H1 (cell line): ENCODE measurements around the gene PRDX5. TPM values are rescaled to one million over a fixed set of nuclear protein-coding genes. Genes with fewer than 3 reads are reported as not detected.
A peak's percentile ranks its signal among the peaks of the same experiment; 100 is the strongest.

Source experiments
- CTCF ChIA-PET: fragments of 300-600 bp; sonication (Branson Sonifier 250); formaldehyde crosslinking; loops from one replicate; lab custom pipeline; 2021; ENCODE audit not compliant: partially characterized antibody; lab: Charles Lee
- POLR2A ChIA-PET: fragments of 300-600 bp; sonication (Branson Sonifier 250); formaldehyde crosslinking; loops from one replicate; lab custom pipeline; 2021; ENCODE audit warnings: inconsistent platforms; ENCODE audit not compliant: partially characterized antibody; lab: Charles Lee
- DNase-seq, 2 experiments: peaks; one replicate each; pipeline versions ENCODE4 v3.0.0 to v3.0.0-alpha.2; 2010 to 2022; ENCODE audit warnings: low spot score in 2 of 2, low read depth in 1 of 2, mixed read lengths in 1 of 2
- FAIRE-seq: peaks from 2 replicates; lab custom pipeline; 2011; peaks lifted over from hg19 to GRCh38; lab: Jason Lieb, UNC
- H2AFZ ChIP-seq: 2 replicates; pipeline ENCODE4 v1.8.1; 2012; ENCODE audit warnings: low read length, inconsistent platforms
- H2AK5ac ChIP-seq: 2 replicates; pipeline ENCODE4 v1.6.1; 2013; ENCODE audit warnings: low read depth, low read length
- H2BK120ac ChIP-seq: replicated peaks from 2 replicates; pipeline ENCODE3; 2013; ENCODE audit warnings: low read depth, low read length, inconsistent platforms
- H2BK12ac ChIP-seq: 2 replicates; pipeline ENCODE4 v1.6.1; 2013; ENCODE audit warnings: low read depth, low read length
- H2BK15ac ChIP-seq: 2 replicates; pipeline ENCODE4 v1.6.1; 2013; ENCODE audit warnings: low read length
- H2BK20ac ChIP-seq: 2 replicates; pipeline ENCODE4 v1.6.1; 2013; ENCODE audit warnings: low read length
- H2BK5ac ChIP-seq: 2 replicates; pipeline ENCODE4 v1.6.1; 2013; ENCODE audit warnings: low read depth, low read length
- H3K14ac ChIP-seq: 2 replicates; pipeline ENCODE4 v1.6.1; 2013; ENCODE audit warnings: inconsistent platforms; ENCODE audit not compliant: insufficient read length
- H3K18ac ChIP-seq: 2 replicates; pipeline ENCODE4 v1.6.1; 2013; ENCODE audit warnings: low read length; ENCODE audit errors: extremely low read depth
- H3K23ac ChIP-seq: 2 replicates; pipeline ENCODE4 v1.6.1; 2013; ENCODE audit warnings: inconsistent platforms; ENCODE audit not compliant: insufficient read length
- H3K23me2 ChIP-seq: 2 replicates; pipeline ENCODE4 v1.6.1; 2013; ENCODE audit warnings: low read depth, low read length
- H3K27ac ChIP-seq: 2 replicates; pipeline ENCODE4 v1.6.1; 2011; ENCODE audit warnings: low read depth, low read length, inconsistent platforms
- H3K27me3 ChIP-seq, 4 experiments: replicated peaks in 1 of 4; 1 replicate in 1 of 4; 2 replicates in 3 of 4; pipeline versions ENCODE4 v1.6.1 to v1.8.1; 2011 to 2013; ENCODE audit warnings: low read length in 3 of 4, mild to moderate bottlenecking in 3 of 4, inconsistent platforms in 2 of 4, mixed read lengths in 2 of 4, moderate library complexity in 1 of 4; ENCODE audit not compliant: control insufficient read depth in 3 of 4, insufficient read depth in 3 of 4; ENCODE audit errors: extremely low read depth in 1 of 4
- H3K36me3 ChIP-seq, 4 experiments: 2 replicates each; pipeline versions ENCODE4 v1.6.1 to v1.8.1; 2011 to 2013; ENCODE audit warnings: mild to moderate bottlenecking in 4 of 4, low read length in 3 of 4, moderate library complexity in 2 of 4, control low read depth in 1 of 4, inconsistent platforms in 1 of 4; ENCODE audit not compliant: insufficient read depth in 4 of 4, control insufficient read depth in 2 of 4
- H3K4ac ChIP-seq: replicated peaks from 2 replicates; pipeline ENCODE3; 2013; ENCODE audit warnings: low read length, low read depth, mixed read lengths, inconsistent platforms; ENCODE audit not compliant: insufficient read length
- H3K4me1 ChIP-seq, 4 experiments: replicated peaks in 1 of 4; 1 replicate in 1 of 4; 2 replicates in 3 of 4; pipeline versions ENCODE4 v1.6.1 to v1.8.1; 2011 to 2013; ENCODE audit warnings: low read length in 3 of 4, inconsistent platforms in 2 of 4, mixed read lengths in 1 of 4; ENCODE audit not compliant: insufficient read depth in 4 of 4, control insufficient read depth in 3 of 4
- H3K4me2 ChIP-seq, 2 experiments: 2 replicates each; pipeline versions ENCODE4 v1.6.1 to v1.8.1; 2011 to 2013; ENCODE audit warnings: low read depth in 2 of 2, low read length in 2 of 2, control low read depth in 1 of 2, inconsistent platforms in 1 of 2, mild to moderate bottlenecking in 1 of 2; ENCODE audit not compliant: insufficient read depth in 1 of 2
- H3K4me3 ChIP-seq, 4 experiments: fragments of 200-600, 300-600 bp in 1 of 4; sonication (generic), shearing (Covaris generic), sonication (Bioruptor Twin) in 1 of 4; 2 replicates each; pipeline versions ENCODE4 v1.5.1 to v1.8.1; 2011 to 2016; ENCODE audit warnings: low read length in 4 of 4, low read depth in 3 of 4, control low read depth in 2 of 4, inconsistent platforms in 2 of 4, mild to moderate bottlenecking in 2 of 4, mixed read lengths in 1 of 4, moderate library complexity in 1 of 4; ENCODE audit not compliant: insufficient read depth in 2 of 4; ENCODE audit errors: extremely low read depth in 1 of 4
- H3K56ac ChIP-seq: replicated peaks from 2 replicates; pipeline ENCODE3; 2013; ENCODE audit warnings: low read depth, mild to moderate bottlenecking, mixed read lengths, low read length, inconsistent platforms; ENCODE audit not compliant: insufficient read length
- H3K79me1 ChIP-seq: 2 replicates; pipeline ENCODE4 v1.6.1; 2013; ENCODE audit warnings: low read depth, low read length, control low read depth
- H3K79me2 ChIP-seq, 2 experiments: 2 replicates each; pipeline versions ENCODE4 v1.6.1 to v1.8.1; 2012 to 2013; ENCODE audit warnings: low read length in 2 of 2, mild to moderate bottlenecking in 2 of 2, inconsistent platforms in 1 of 2; ENCODE audit not compliant: insufficient read depth in 2 of 2, control insufficient read depth in 1 of 2
- H3K9ac ChIP-seq, 4 experiments: replicated peaks in 1 of 4; 1 replicate in 1 of 4; 2 replicates in 3 of 4; pipeline versions ENCODE4 v1.6.1 to v1.8.1; 2011 to 2013; ENCODE audit warnings: low read depth in 3 of 4, low read length in 3 of 4, control low read depth in 2 of 4, mild to moderate bottlenecking in 2 of 4, moderate library complexity in 2 of 4, inconsistent platforms in 1 of 4; ENCODE audit errors: extremely low read depth in 1 of 4
- H3K9me3 ChIP-seq, 2 experiments: 2 replicates each; pipeline versions ENCODE4 v1.6.1 to v1.8.1; 2012 to 2013; ENCODE audit warnings: mild to moderate bottlenecking in 2 of 2, moderate library complexity in 2 of 2, control low read depth in 1 of 2, inconsistent platforms in 1 of 2, low read depth in 1 of 2, low read length in 1 of 2, mixed read lengths in 1 of 2; ENCODE audit not compliant: insufficient read depth in 2 of 2
- H4K20me1 ChIP-seq, 2 experiments: replicated peaks in 1 of 2; 2 replicates each; pipeline versions ENCODE3 to v1.8.1; 2011 to 2013; ENCODE audit warnings: inconsistent platforms in 2 of 2, low read length in 2 of 2, mild to moderate bottlenecking in 1 of 2; ENCODE audit not compliant: insufficient read depth in 2 of 2, control insufficient read depth in 1 of 2
- H4K5ac ChIP-seq: 2 replicates; pipeline ENCODE4 v1.6.1; 2013; ENCODE audit warnings: low read length, low read depth, mixed read lengths, inconsistent platforms; ENCODE audit not compliant: insufficient read length
- H4K8ac ChIP-seq: 2 replicates; pipeline ENCODE4 v1.8.0; 2013; ENCODE audit warnings: mild to moderate bottlenecking, moderate library complexity, low read length, inconsistent platforms; ENCODE audit not compliant: insufficient read depth; ENCODE audit errors: extremely low read depth
- H4K91ac ChIP-seq: replicated peaks from 2 replicates; pipeline ENCODE3; 2013; ENCODE audit warnings: low read length, mixed read lengths, inconsistent platforms; ENCODE audit not compliant: insufficient read length
- BCL11A ChIP-seq, 2 experiments: IDR thresholded peaks; one replicate each; pipeline ENCODE4 v1.6.1; 2011; ENCODE audit warnings: low read depth in 2 of 2, low read length in 2 of 2, mild to moderate bottlenecking in 2 of 2
- CBX5 ChIP-seq: fragments of 300-800, 300-1000 bp; sonication (generic); IDR thresholded peaks from 2 replicates; pipeline ENCODE4 v1.7.1; 2016; ENCODE audit warnings: antibody characterized with exemption, low read length, low read depth
- CHD2 ChIP-seq: IDR thresholded peaks from 2 replicates; pipeline ENCODE4 v1.6.1; 2012; ENCODE audit warnings: low read length, improper control_type of control experiment
- EZH2 ChIP-seq: fragments of 200-600 bp; sonication (generic); IDR thresholded peaks from 2 replicates; pipeline ENCODE4 v1.7.1; 2012; ENCODE audit warnings: low read depth, mild to moderate bottlenecking, moderate library complexity, low read length, inconsistent platforms; ENCODE audit not compliant: severe bottlenecking
- HDAC2 ChIP-seq, 2 experiments: fragments of 300-600 bp in 1 of 2; sonication (generic) in 1 of 2; IDR thresholded peaks; 2 replicates each; pipeline ENCODE4 v1.6.1; 2011 to 2012; ENCODE audit warnings: low read depth in 2 of 2, low read length in 2 of 2, mild to moderate bottlenecking in 2 of 2, moderate library complexity in 2 of 2, borderline replicate concordance in 1 of 2, inconsistent platforms in 1 of 2
- PHF8 ChIP-seq: fragments of 200-600 bp; sonication (generic); conservative IDR thresholded peaks from 2 replicates; pipeline ENCODE4 v1.7.1; 2012; ENCODE audit warnings: low read depth, mild to moderate bottlenecking, inconsistent platforms, low read length, moderate library complexity
- RBBP5 ChIP-seq: IDR thresholded peaks from 2 replicates; pipeline ENCODE4 v1.7.1; 2012; ENCODE audit warnings: low read depth, mild to moderate bottlenecking, inconsistent platforms, low read length, moderate library complexity, borderline replicate concordance
- SUZ12 ChIP-seq: fragments of 200-600 bp; sonication (generic); IDR thresholded peaks from 2 replicates; pipeline ENCODE4 v1.6.1; 2012; ENCODE audit warnings: mild to moderate bottlenecking, inconsistent platforms, low read length, moderate library complexity, mixed read lengths
- ZNF274 ChIP-seq: IDR thresholded peaks from 2 replicates; pipeline ENCODE4 v1.7.0; 2012; ENCODE audit warnings: low read length, borderline replicate concordance; ENCODE audit errors: extremely low read depth
- WGBS, 2 experiments: shearing (Covaris generic) in 1 of 2; methylation state at CpG; one replicate each; pipeline versions ENCODE4 v1.1.6 to v1.1.7; 2013 to 2015; ENCODE audit warnings: low lambda C conversion rate in 2 of 2, mixed read lengths in 2 of 2, inconsistent platforms in 1 of 2, low coverage in 1 of 2, missing lambda C conversion rate in 1 of 2; ENCODE audit not compliant: insufficient replicate concordance in 2 of 2, insufficient coverage in 1 of 2, insufficient read length in 1 of 2; ENCODE audit errors: extremely low coverage in 1 of 2, missing lambda C conversion rate in 1 of 2; 5-methylcytosine and 5-hydroxymethylcytosine counted together
- polyA plus RNA-seq, 7 experiments: library from polyadenylated mRNA; depleted of rRNA in 3 of 7; stranded (reverse) in 5 of 7; unstranded in 2 of 7; fragments of >200 nt in 5 of 7; fragments of 200-250 nt in 2 of 7; gene quantifications; 1 replicate in 5 of 7; 2 replicates in 1 of 7; 4 replicates in 1 of 7; pipeline versions ENCODE4 v1.2.1 to v1.2.3, GENCODE V29; 2011 to 2013; ENCODE audit warnings: missing spikeins in 2 of 7, mixed read lengths in 2 of 7
- total RNA-seq: library from RNA; stranded (reverse); fragmentation: NEBNext Ultra II Directional; extraction: Animal tissue kit (Norgen Biotek cat#: 25700); gene quantifications from 2 replicates; pipeline ENCODE4 v1.2.1, GENCODE V29; 2021

PRDX5 gene
- total and polyA plus RNA-seq, 2 of the 8 experiments (the other 6 are each of a cell fraction or from before 2014, with no cell fraction given), result 201 to 582 TPM

- ChIA-PET POLR2A (interaction anchor here (0.9 to 6.6 kb wide), 9 partner anchors 11 to 134 kb away, joined by 3 to 61 read pairs (median 24); partner anchors contain the start of genes DNAJC4 and STIP1), CTCF (interaction anchor here (1.8 to 20.8 kb wide), 3 partner anchors 16 to 130 kb away, joined by 4 to 614 read pairs (median 4); partner anchors contain the start of gene CCDC88B)
- Histone ChIP-seq H2AK5ac (peak overlapping the region; percentile 68; the same call in 1 of the 2 replicates), H2AFZ (no peak overlapping the region), H3K18ac (peak overlapping the region; percentile 24), H2BK12ac (peak overlapping the region; percentile 60; the same call in 1 of the 2 replicates), H4K8ac (no peak overlapping the region), H3K36me3 (peaks cover 2 to 26% (median 13%) of the 10 kb centered on the region in 4 experiments; a peak in 7 of 8 replicates), H3K23me2 (peaks cover 5% of the 10 kb centered on the region; the same call in 1 of the 2 replicates), H3K14ac (no peak overlapping the region), H3K27ac (peak overlapping the region; percentile 8; the same call in 1 of the 2 replicates), H2BK15ac (peak overlapping the region; percentile 88; the same call in 1 of the 2 replicates), H4K5ac (no peak overlapping the region), H3K4me2 (peak overlapping the region; percentile 60 to 75), H4K20me1 (peaks cover 0 to 3% of the 10 kb centered on the region in 2 experiments), H3K9me3 (no peaks in the 10 kb centered on the region), H3K4me3 (peak overlapping the region; percentile 73 to 80 (median 77)), H2BK5ac (peak overlapping the region; percentile 84), H3K4me1 (peaks cover 1 to 12% (median 7%) of the 10 kb centered on the region in 4 experiments; a peak in 6 of 7 replicates), H3K4ac (peak overlapping the region; percentile 15), H3K23ac (no peak overlapping the region), H3K27me3 (no peaks in the 10 kb centered on the region), H3K9ac (peak overlapping the region in 1 of 4 experiments; percentile 7; a peak in 4 of 7 replicates), H2BK20ac (no peak overlapping the region), H4K91ac (peak overlapping the region; percentile 29), H2BK120ac (no peak overlapping the region), H3K56ac (peak overlapping the region; percentile 24), H3K79me2 (peaks cover 0 to 18% of the 10 kb centered on the region in 2 experiments; a peak in 1 of 4 replicates), H3K79me1 (peaks cover 7% of the 10 kb centered on the region; the same call in 1 of the 2 replicates)
- FAIRE-seq (no peak), DNase-seq (no peak)
- WGBS, 2 experiments, result 38% methylated on average over 15 of the region's 19 CpGs; no CpG with 5 or more reads in 1 of the 2 experiments
- TF ChIP-seq PHF8, result no peak
- no peak for TF ChIP-seq ZNF274
- TF ChIP-seq RBBP5, result no peak
- TF ChIP-seq CBX5, result no peak
- no peak for TF ChIP-seq HDAC2 (IDR thresholded peaks at IDR 0.05; ENCODE audit: borderline replicate concordance in 1 of 2, low read depth in 2 of 2, low read length in 2 of 2)
- no peak for TF ChIP-seq SUZ12
- no peak for TF ChIP-seq EZH2
- no peak for TF ChIP-seq CHD2
- no peak for TF ChIP-seq BCL11A (IDR thresholded peaks at IDR 0.05; ENCODE audit: low read depth in 2 of 2, low read length in 2 of 2)
Observed at GRCh38 chr11:64318766-64319761, 1.1 kb downstream of the PRDX5 start.
